ENCODE data around the gene PRRX2. TPM values are rescaled to one million over a fixed set of nuclear protein-coding genes. Genes with fewer than 3 reads are reported as not detected.

PRRX2 gene
- total RNA-seq, 1 experiment from 2014 or later, result not detected

DNA sequence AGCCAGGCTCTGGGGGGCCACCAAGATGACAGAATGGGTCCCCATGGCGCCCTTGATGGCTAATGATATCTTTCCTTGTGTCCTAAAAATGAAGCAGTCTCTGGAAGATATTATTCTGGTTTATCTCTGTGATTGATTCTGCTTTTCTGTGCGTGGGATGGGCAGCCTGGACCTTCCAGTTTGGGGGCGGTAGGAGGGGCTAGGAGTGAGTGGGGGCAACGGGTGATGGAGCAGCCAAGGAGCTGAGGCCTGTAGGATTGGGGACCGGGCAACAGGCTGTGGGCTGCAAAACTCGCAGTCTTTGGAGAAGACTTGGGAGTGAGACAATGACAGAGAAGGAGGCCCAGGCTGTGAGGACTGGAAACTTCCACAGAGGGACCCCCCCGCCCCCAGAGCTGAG, 8.8 kb downstream of the PRRX2 start:
- Histone ChIP-seq H3K9me2 (replicated peaks; ENCODE audit: insufficient read depth, low read length) (no peaks in the 10 kb centered on the region), H3K36me3 (ENCODE audit: insufficient read depth, low read length) (no peaks in the 10 kb centered on the region), H3K27me3 (ENCODE audit: low read length) (no peaks in the 10 kb centered on the region), H3K9me3 (ENCODE audit: low read length) (no peaks in the 10 kb centered on the region), H4K20me1 (ENCODE audit: insufficient read depth, low read depth, low read length) (no peaks in the 10 kb centered on the region), H3K4me2 (ENCODE audit: low read depth, low read length, poor library complexity, severe bottlenecking) (no peak overlapping the region), H3K27ac (ENCODE audit: low read length) (no peak overlapping the region), H3K4me3 (ENCODE audit: low read length) (no peak overlapping the region), H3K79me2 (ENCODE audit: low read length) (no peaks in the 10 kb centered on the region), H3K9ac (ENCODE audit: low read length) (no peak overlapping the region), H3K4me1 (ENCODE audit: low read length) (no peaks in the 10 kb centered on the region), H2AFZ (ENCODE audit: low read length) (no peak overlapping the region)
- no peak for DNase-seq

DNA sequence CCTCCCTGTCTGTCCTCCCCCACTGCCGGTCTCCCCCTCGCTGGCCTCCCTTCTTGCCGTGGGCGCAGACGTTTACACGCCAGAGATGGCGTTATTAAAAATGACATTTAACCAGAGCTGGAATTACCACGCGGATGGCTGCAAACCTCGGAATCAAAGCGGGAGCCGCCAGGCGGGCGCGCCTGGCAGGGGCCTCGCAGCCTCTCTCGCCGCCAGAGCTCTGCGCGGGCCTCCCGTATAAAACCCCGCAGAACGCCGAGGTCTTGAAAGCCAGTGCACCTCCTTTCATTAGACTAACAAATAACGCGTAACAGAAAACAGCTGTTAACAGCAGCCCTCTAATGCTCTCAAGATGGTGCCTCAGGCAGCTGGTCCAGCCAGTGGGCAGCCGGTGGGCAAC, 10.2 kb downstream of the PRRX2 start:
- H3K9me3 ChIP-seq (ENCODE audit: low read length), result no peaks in the 10 kb centered on the region
- no peaks in the 10 kb centered on the region for H3K27me3 ChIP-seq (ENCODE audit: low read length)
- no peak overlapping the region for H3K27ac ChIP-seq (ENCODE audit: low read length)
- H3K36me3 ChIP-seq (ENCODE audit: insufficient read depth, low read length), result no peaks in the 10 kb centered on the region
- no peak overlapping the region for H3K4me3 ChIP-seq (ENCODE audit: low read length)
- no peak overlapping the region for H2AFZ ChIP-seq (ENCODE audit: low read length)
- H4K20me1 ChIP-seq (ENCODE audit: insufficient read depth, low read depth, low read length), result no peaks in the 10 kb centered on the region
- no peaks in the 10 kb centered on the region for H3K4me1 ChIP-seq (ENCODE audit: low read length)
- no peak overlapping the region for H3K9ac ChIP-seq (ENCODE audit: low read length)
- H3K79me2 ChIP-seq (ENCODE audit: low read length), result no peaks in the 10 kb centered on the region
- DNase-seq, result no peak
- no peaks in the 10 kb centered on the region for H3K9me2 ChIP-seq (replicated peaks; ENCODE audit: insufficient read depth, low read length)
- no peak overlapping the region for H3K4me2 ChIP-seq (ENCODE audit: low read depth, low read length, poor library complexity, severe bottlenecking)

DNA sequence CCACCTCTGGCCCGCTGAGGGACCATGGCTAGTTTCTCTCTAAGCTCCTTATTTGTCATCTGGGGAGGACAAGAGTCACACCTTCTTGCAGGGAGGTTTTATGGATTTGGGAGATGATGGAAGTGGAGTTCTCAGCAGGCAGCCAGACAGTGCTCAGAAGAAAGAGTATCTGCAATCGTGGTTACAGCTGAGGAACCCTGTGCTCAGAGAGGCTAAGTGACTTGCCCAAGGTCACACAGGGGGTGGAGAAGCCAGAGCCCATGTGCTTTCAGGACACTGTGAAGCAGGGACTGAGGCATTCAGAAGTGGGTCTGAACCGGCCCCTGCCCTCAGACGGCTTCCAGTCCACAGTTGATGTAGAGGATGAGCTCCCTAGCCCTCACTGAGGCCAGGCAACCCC, 10.8 kb downstream of the PRRX2 start:
- H3K79me2 ChIP-seq (ENCODE audit: low read length), result no peaks in the 10 kb centered on the region
- no peak overlapping the region for H3K4me2 ChIP-seq (ENCODE audit: low read depth, low read length, poor library complexity, severe bottlenecking)
- no peaks in the 10 kb centered on the region for H3K9me3 ChIP-seq (ENCODE audit: low read length)
- H4K20me1 ChIP-seq (ENCODE audit: insufficient read depth, low read depth, low read length), result no peaks in the 10 kb centered on the region
- no peaks in the 10 kb centered on the region for H3K36me3 ChIP-seq (ENCODE audit: insufficient read depth, low read length)
- H3K9me2 ChIP-seq (replicated peaks; ENCODE audit: insufficient read depth, low read length), result no peaks in the 10 kb centered on the region
- H3K4me3 ChIP-seq (ENCODE audit: low read length), result no peak overlapping the region
- no peaks in the 10 kb centered on the region for H3K27me3 ChIP-seq (ENCODE audit: low read length)
- no peak for DNase-seq
- H3K9ac ChIP-seq (ENCODE audit: low read length), result no peak overlapping the region
- no peak overlapping the region for H2AFZ ChIP-seq (ENCODE audit: low read length)
- H3K27ac ChIP-seq (ENCODE audit: low read length), result no peak overlapping the region
- H3K4me1 ChIP-seq (ENCODE audit: low read length), result no peaks in the 10 kb centered on the region

DNA sequence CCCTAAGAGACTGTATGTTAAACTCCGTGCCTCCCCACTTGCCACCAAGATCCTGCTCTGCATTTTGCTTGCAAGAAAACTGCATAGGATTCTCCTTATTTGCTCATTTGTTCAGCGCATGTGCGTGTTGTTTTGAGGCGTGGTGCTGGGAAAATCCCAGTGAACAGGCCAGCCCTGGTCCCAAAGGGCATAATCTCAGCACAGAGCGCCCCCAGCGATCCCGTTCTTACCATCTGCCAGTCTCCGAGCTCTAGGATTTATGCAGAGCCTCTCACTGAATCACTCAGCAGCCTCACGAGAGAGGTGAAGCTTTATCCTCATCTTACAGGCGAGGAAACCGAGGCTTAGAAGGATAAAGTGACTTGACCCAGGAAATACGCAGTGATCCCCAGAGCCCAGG, 11.5 kb downstream of the PRRX2 start:
- Histone ChIP-seq H3K27ac (ENCODE audit: low read length) (no peak overlapping the region), H3K27me3 (ENCODE audit: low read length) (no peaks in the 10 kb centered on the region), H4K20me1 (ENCODE audit: insufficient read depth, low read depth, low read length) (no peaks in the 10 kb centered on the region), H3K4me3 (ENCODE audit: low read length) (no peak overlapping the region), H3K4me1 (ENCODE audit: low read length) (no peaks in the 10 kb centered on the region), H3K79me2 (ENCODE audit: low read length) (no peaks in the 10 kb centered on the region), H3K36me3 (ENCODE audit: insufficient read depth, low read length) (no peaks in the 10 kb centered on the region), H3K4me2 (ENCODE audit: low read depth, low read length, poor library complexity, severe bottlenecking) (no peak overlapping the region), H3K9ac (ENCODE audit: low read length) (no peak overlapping the region), H3K9me2 (replicated peaks; ENCODE audit: insufficient read depth, low read length) (no peaks in the 10 kb centered on the region), H3K9me3 (ENCODE audit: low read length) (no peaks in the 10 kb centered on the region), H2AFZ (ENCODE audit: low read length) (no peak overlapping the region)
- DNase-seq, result no peak

- Histone ChIP-seq H3K9me2 (replicated peaks; ENCODE audit: insufficient read depth, low read length) (no peaks in the 10 kb centered on the region), H3K27me3 (ENCODE audit: low read length) (no peaks in the 10 kb centered on the region)
Measured at GRCh38 chr9:129677456-129677855, 12.0 kb downstream of the PRRX2 start.

GRCh38 chr9:129678844-129679243, 13.4 kb downstream of the PRRX2 start:
- H3K79me2 ChIP-seq (ENCODE audit: low read length), result no peaks in the 10 kb centered on the region
- no peaks in the 10 kb centered on the region for H3K36me3 ChIP-seq (ENCODE audit: insufficient read depth, low read length)
- no peak overlapping the region for H3K4me3 ChIP-seq (ENCODE audit: low read length)
- H3K9ac ChIP-seq (ENCODE audit: low read length), result no peak overlapping the region
- no peaks in the 10 kb centered on the region for H3K9me3 ChIP-seq (ENCODE audit: low read length)
- no peak for DNase-seq
- no peak overlapping the region for H3K27ac ChIP-seq (ENCODE audit: low read length)
- H3K9me2 ChIP-seq (replicated peaks; ENCODE audit: insufficient read depth, low read length), result no peaks in the 10 kb centered on the region
- no peaks in the 10 kb centered on the region for H3K4me1 ChIP-seq (ENCODE audit: low read length)
- H3K4me2 ChIP-seq (ENCODE audit: low read depth, low read length, poor library complexity, severe bottlenecking), result no peak overlapping the region
- no peak overlapping the region for H2AFZ ChIP-seq (ENCODE audit: low read length)
- no peaks in the 10 kb centered on the region for H4K20me1 ChIP-seq (ENCODE audit: insufficient read depth, low read depth, low read length)
- H3K27me3 ChIP-seq (ENCODE audit: low read length), result no peaks in the 10 kb centered on the region

More at GRCh38 chr9:129677456-129677855, 12.0 kb downstream of the PRRX2 start:
- Histone ChIP-seq H3K9ac (ENCODE audit: low read length) (no peak overlapping the region), H2AFZ (ENCODE audit: low read length) (no peak overlapping the region), H3K4me2 (ENCODE audit: low read depth, low read length, poor library complexity, severe bottlenecking) (no peak overlapping the region), H3K9me3 (ENCODE audit: low read length) (no peaks in the 10 kb centered on the region), H3K27ac (ENCODE audit: low read length) (no peak overlapping the region), H3K79me2 (ENCODE audit: low read length) (no peaks in the 10 kb centered on the region), H3K36me3 (ENCODE audit: insufficient read depth, low read length) (no peaks in the 10 kb centered on the region), H4K20me1 (ENCODE audit: insufficient read depth, low read depth, low read length) (no peaks in the 10 kb centered on the region), H3K4me1 (ENCODE audit: low read length) (no peaks in the 10 kb centered on the region), H3K4me3 (ENCODE audit: low read length) (no peak overlapping the region)
- DNase-seq, result no peak

GRCh38 chr9:129679537-129679936, 14.1 kb downstream of the PRRX2 start:
- Histone ChIP-seq H3K9me2 (replicated peaks; ENCODE audit: insufficient read depth, low read length) (no peaks in the 10 kb centered on the region), H4K20me1 (ENCODE audit: insufficient read depth, low read depth, low read length) (no peaks in the 10 kb centered on the region), H3K79me2 (ENCODE audit: low read length) (no peaks in the 10 kb centered on the region), H3K9me3 (ENCODE audit: low read length) (no peaks in the 10 kb centered on the region), H3K27ac (ENCODE audit: low read length) (no peak overlapping the region), H3K4me3 (ENCODE audit: low read length) (no peak overlapping the region), H2AFZ (ENCODE audit: low read length) (no peak overlapping the region), H3K9ac (ENCODE audit: low read length) (no peak overlapping the region), H3K4me2 (ENCODE audit: low read depth, low read length, poor library complexity, severe bottlenecking) (no peak overlapping the region), H3K27me3 (ENCODE audit: low read length) (no peaks in the 10 kb centered on the region), H3K4me1 (ENCODE audit: low read length) (no peaks in the 10 kb centered on the region), H3K36me3 (ENCODE audit: insufficient read depth, low read length) (no peaks in the 10 kb centered on the region)
- DNase-seq, result no peak

DNA sequence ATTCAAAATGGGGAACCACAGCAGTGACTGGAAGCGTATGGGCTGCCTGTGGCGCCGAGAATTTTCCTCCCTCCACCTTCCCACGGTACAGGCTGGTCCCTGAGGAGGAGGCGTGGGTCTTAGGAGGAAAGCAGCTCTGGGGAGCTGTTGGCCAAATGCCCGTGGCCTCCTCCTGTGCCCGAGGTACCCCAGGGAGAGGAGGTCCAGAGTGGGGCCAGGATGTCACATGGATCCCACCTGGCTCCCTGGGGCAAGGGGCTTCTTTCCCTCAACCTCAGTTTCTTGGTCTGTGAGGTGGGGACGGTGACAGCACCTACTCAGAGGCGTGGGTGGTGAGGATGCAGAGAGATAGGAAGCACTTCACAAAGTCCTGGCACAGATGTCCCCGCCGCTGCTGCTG, 16.5 kb downstream of the PRRX2 start:
- Histone ChIP-seq H3K9me2 (replicated peaks; ENCODE audit: insufficient read depth, low read length) (no peaks in the 10 kb centered on the region), H2AFZ (ENCODE audit: low read length) (no peak overlapping the region), H3K36me3 (ENCODE audit: insufficient read depth, low read length) (no peaks in the 10 kb centered on the region), H4K20me1 (ENCODE audit: insufficient read depth, low read depth, low read length) (no peaks in the 10 kb centered on the region), H3K4me2 (ENCODE audit: low read depth, low read length, poor library complexity, severe bottlenecking) (no peak overlapping the region), H3K27ac (ENCODE audit: low read length) (no peak overlapping the region), H3K4me3 (ENCODE audit: low read length) (no peak overlapping the region), H3K27me3 (ENCODE audit: low read length) (no peaks in the 10 kb centered on the region), H3K9ac (ENCODE audit: low read length) (no peak overlapping the region), H3K9me3 (ENCODE audit: low read length) (no peaks in the 10 kb centered on the region), H3K79me2 (ENCODE audit: low read length) (no peaks in the 10 kb centered on the region), H3K4me1 (ENCODE audit: low read length) (no peaks in the 10 kb centered on the region)
- no peak for DNase-seq

GRCh38 chr9:129682381-129682780, 16.9 kb downstream of the PRRX2 start:
- no peaks in the 10 kb centered on the region for H3K9me3 ChIP-seq (ENCODE audit: low read length)
- no peak overlapping the region for H3K27ac ChIP-seq (ENCODE audit: low read length)
- H3K9ac ChIP-seq (ENCODE audit: low read length), result no peak overlapping the region
- H3K4me3 ChIP-seq (ENCODE audit: low read length), result no peak overlapping the region
- no peak for DNase-seq
- no peak overlapping the region for H3K4me2 ChIP-seq (ENCODE audit: low read depth, low read length, poor library complexity, severe bottlenecking)
- no peak overlapping the region for H2AFZ ChIP-seq (ENCODE audit: low read length)
- no peaks in the 10 kb centered on the region for H3K27me3 ChIP-seq (ENCODE audit: low read length)
- H3K79me2 ChIP-seq (ENCODE audit: low read length), result no peaks in the 10 kb centered on the region
- H3K9me2 ChIP-seq (replicated peaks; ENCODE audit: insufficient read depth, low read length), result no peaks in the 10 kb centered on the region
- H3K36me3 ChIP-seq (ENCODE audit: insufficient read depth, low read length), result no peaks in the 10 kb centered on the region
- no peaks in the 10 kb centered on the region for H4K20me1 ChIP-seq (ENCODE audit: insufficient read depth, low read depth, low read length)
- no peaks in the 10 kb centered on the region for H3K4me1 ChIP-seq (ENCODE audit: low read length)

Measured in Karpas-422 (cell line).